PFSK-1 (cell line): Measurements from ENCODE around the gene HLCS.

Experiments used
- FOXP2 ChIP-seq: optimal IDR thresholded peaks from 2 replicates; pipeline ENCODE3; 2011; ENCODE audit warnings: borderline replicate concordance, control low read depth, inconsistent platforms; ENCODE audit not compliant: insufficient read depth; ENCODE audit errors: extremely low read length, extremely low read depth
- POLR2AphosphoS5 ChIP-seq: IDR thresholded peaks from 2 replicates; pipeline ENCODE4 v1.6.1; 2012; ENCODE audit warnings: low read depth, mild to moderate bottlenecking, control low read depth, low read length, moderate library complexity
- REST ChIP-seq, 2 experiments: IDR thresholded peaks; 2 replicates each; pipeline versions ENCODE4 v1.6.1 to v1.8.0; 2011 to 2012; ENCODE audit warnings: low read depth in 2 of 2, low read length in 2 of 2, control low read depth in 1 of 2, inconsistent platforms in 1 of 2, mild to moderate bottlenecking in 1 of 2, moderate library complexity in 1 of 2; ENCODE audit not compliant: insufficient read depth in 1 of 2
- SIN3A ChIP-seq: IDR thresholded peaks from 2 replicates; pipeline ENCODE4 v1.6.1; 2012; ENCODE audit warnings: mild to moderate bottlenecking, low read length, moderate library complexity, borderline replicate concordance; ENCODE audit not compliant: insufficient read depth
- TAF1 ChIP-seq: IDR thresholded peaks from 2 replicates; pipeline ENCODE4 v1.6.1; 2012; ENCODE audit warnings: low read length, control low read depth, borderline replicate concordance; ENCODE audit not compliant: insufficient read depth

Gene HLCS

DNA sequence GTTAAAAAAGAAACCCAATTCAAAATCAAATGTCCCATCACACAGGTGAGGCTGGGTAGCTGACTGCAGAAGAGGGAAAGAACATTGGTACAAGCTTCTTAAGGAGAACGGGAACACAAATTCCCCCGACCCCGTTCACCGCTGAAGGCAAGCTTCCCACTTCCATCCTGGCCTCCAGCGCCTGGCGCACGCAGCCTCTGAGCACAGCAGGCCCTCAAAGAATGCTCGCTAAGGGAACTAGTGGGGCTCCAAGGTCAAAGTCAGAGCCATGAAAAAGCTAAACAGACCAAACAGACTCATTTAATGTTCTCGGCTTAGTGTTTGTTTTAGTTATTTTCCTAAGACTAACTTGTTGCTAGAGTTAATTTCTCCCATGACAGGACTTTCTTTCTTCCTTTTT lies 203.8 kb downstream of the HLCS start:
- no peak for TF ChIP-seq REST (IDR thresholded peaks at IDR 0.05; ENCODE audit: insufficient read depth in 1 of 2, low read depth in 2 of 2, low read length in 2 of 2)
- TF ChIP-seq POLR2AphosphoS5: no peak
- TF ChIP-seq FOXP2: no peak
- TF ChIP-seq SIN3A: no peak
- TF ChIP-seq TAF1: no peak

DNA sequence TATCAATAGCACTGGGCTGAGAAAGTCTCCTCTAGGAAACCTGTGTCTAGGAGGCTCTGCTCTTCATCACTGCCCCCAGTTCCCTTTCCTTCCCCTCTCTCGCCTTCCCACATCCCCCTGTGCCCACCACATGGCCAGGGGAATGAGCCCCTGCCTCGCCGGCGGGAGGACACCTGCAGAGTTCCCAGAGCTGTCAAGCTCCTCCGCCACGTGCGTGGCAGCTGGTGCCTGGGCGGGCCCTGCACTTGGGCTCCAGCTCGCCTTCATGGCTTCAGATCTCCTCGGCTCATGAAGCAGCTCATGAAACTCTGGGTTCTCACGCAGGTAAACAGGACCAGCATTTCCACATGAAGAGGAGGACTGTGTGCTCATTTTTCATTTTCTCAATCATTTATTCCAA lies 204.8 kb downstream of the HLCS start:
- TF ChIP-seq FOXP2: no peak

GRCh38 chr21:36759348-36760083 lies 207.0 kb downstream of the HLCS start:
- TF ChIP-seq TAF1 (no peak), REST (IDR thresholded peaks at IDR 0.05; ENCODE audit: insufficient read depth in 1 of 2, low read depth in 2 of 2, low read length in 2 of 2) (no peak), POLR2AphosphoS5 (no peak), FOXP2 (no peak), SIN3A (no peak)

DNA sequence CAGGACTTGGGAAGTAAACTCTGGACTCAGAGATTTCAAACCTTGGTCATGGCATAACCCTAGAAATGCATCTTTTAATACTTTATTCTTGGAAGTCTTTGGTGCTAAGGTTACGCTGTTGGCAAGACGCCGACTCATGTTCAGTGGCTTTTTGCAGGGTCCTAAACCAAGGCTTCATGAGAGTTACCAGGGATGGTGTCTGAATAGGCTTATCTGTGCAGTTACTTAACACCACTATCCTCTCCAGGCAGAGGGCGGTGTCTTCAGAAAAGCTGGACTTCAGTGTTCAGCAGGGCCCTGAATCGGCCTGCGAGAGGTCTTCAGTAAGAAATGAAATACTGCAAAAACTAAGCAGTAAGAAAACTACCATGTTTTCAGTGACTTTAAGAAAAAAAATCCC lies 209.3 kb downstream of the HLCS start:
- TF ChIP-seq REST (IDR thresholded peaks at IDR 0.05; ENCODE audit: insufficient read depth in 1 of 2, low read depth in 2 of 2, low read length in 2 of 2) (no peak), TAF1 (no peak), FOXP2 (no peak), POLR2AphosphoS5 (no peak), SIN3A (no peak)

DNA sequence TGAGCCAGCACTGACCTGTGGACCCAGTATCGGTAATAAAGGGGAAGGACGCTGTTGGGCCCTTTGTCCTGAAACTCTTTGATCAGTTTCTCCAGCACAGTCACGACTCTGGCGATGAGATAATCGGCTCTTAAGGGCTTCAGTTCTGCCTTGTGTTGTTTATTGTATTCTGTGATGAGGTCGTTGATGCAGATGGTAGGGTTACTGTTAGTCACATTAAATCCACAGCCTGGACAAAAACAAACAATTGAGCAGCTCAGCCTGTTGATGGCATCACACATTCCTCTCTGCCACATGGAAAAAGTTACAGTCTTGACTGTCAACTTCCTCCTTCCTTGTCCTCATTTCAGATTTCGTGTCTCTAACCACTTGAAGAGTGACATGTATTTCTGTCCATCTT lies 209.9 kb downstream of the HLCS start:
- TF ChIP-seq REST (IDR thresholded peaks at IDR 0.05; ENCODE audit: insufficient read depth in 1 of 2, low read depth in 2 of 2, low read length in 2 of 2) (no peak), POLR2AphosphoS5 (no peak), TAF1 (no peak), SIN3A (no peak), FOXP2 (no peak)
